ENCODE data around the gene ACAT2.

GRCh38 chr6:159726918-159727716 lies 34.7 kb upstream of the ACAT2 start, which contains the start of gene WTAP:
- TF ChIP-seq EZH2 (IDR thresholded peaks at IDR 0.05; ENCODE audit: borderline replicate concordance, insufficient read depth, low read depth, low read length, poor library complexity, severe bottlenecking) (no peak), CTCF (IDR thresholded peaks at IDR 0.05) (no peak)
